HG03565 (cell line): Measurements from ENCODE around the gene MYOZ3.

Experiments used
- ATAC-seq: cut with Tn5 transposase; IDR thresholded peaks from one replicate; pipeline ENCODE4 v1.9.1; 2021; ENCODE audit warnings: mild to moderate bottlenecking, moderate library complexity; ENCODE audit not compliant: unreplicated experiment

The MYOZ3 gene

DNA sequence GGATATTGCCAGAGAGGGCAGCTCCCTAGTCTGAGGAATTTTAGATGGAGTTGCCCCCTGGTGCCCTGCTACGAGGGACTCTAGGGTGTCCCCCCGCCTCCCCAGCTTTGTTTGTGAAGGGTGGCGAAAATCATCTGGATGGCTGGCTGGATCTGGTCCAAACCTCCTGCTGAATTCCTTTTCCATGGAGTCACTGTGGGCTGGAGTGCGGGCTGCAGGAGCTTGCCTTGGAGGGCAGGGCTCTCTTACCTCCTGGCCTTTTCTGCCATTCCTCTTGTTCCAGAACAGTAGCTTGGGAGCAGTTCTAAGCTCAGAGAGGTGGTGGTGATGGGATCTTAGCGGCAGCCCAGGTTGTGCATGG, 18.5 kb upstream of the MYOZ3 start:
- ATAC-seq = no peak

- ATAC-seq = no peak
These were observed 17.9 kb upstream of the MYOZ3 start for GRCh38 chr5:150642991-150643710.

DNA sequence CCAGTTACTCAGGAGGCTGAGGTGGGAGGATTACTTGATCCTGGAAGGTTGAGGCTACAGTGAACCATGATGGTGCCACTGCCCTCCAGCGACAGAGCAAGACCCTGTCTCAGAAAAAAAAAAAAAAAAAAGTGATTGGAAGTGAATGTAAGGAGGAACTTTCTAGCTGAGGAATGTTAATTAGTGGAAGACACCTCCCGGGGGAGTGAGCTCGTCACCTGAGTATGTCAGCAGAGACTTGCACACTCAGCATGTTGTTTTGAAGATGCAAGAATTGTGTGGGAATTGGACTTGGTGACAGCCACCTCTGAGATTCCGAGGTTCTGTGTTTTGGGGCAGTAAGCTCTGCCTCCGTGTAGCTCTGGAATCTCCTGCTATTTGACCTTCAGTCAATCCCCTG, 17.0 kb upstream of the MYOZ3 start:
- ATAC-seq = no peak

DNA sequence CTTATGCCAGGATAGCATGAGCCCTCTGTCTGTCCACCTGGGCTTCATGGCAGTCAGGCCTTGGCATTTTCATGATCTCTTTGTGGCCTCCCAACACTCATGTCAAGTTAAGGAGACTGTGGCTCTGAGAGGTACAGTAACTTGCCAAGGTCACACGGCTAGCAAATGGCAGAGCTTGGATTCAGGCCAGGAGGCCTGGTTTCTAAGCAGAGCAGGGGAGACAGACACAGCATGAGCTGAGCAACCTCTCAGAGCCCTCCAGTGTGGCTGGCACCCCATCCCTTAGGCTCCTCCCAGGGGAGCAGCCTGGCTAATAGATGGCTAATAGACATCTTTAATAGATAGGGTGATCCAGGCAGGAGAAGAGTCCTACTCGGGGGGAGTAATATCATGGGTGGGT, 16.5 kb upstream of the MYOZ3 start:
- no peak for ATAC-seq

DNA sequence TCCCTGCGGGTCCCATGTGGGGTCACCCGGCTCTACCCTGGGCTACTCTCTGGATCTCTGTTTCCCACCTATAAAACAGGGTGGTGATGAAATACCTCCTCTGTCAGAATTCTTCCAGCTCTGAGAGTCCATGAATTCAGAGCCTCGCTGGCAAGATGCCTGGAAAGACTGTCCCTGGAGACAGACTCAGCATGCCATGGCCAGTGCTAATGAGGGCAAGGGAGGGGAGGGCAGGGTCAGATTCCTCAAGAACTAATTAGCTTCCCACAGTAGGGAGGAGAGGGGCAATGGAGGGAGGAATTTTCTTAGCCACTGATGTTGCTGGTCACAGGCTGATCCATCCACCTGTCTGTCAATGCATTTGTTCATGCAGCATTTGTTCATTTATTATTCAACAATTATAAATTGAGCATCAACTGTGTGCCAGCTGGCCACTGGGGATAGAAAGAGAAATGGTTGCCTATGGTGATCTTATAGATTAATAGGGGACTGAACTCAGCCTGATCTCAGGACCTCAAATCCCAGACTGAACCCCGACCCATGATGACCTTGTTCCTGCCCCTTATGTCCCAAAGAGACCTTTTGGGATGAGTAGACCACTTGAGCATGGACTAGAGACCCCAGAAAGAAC, 15.9 kb upstream of the MYOZ3 start:
- ATAC-seq = no peak

- ATAC-seq = no peak
These were observed 13.5 kb upstream of the MYOZ3 start for GRCh38 chr5:150647275-150648251.

DNA sequence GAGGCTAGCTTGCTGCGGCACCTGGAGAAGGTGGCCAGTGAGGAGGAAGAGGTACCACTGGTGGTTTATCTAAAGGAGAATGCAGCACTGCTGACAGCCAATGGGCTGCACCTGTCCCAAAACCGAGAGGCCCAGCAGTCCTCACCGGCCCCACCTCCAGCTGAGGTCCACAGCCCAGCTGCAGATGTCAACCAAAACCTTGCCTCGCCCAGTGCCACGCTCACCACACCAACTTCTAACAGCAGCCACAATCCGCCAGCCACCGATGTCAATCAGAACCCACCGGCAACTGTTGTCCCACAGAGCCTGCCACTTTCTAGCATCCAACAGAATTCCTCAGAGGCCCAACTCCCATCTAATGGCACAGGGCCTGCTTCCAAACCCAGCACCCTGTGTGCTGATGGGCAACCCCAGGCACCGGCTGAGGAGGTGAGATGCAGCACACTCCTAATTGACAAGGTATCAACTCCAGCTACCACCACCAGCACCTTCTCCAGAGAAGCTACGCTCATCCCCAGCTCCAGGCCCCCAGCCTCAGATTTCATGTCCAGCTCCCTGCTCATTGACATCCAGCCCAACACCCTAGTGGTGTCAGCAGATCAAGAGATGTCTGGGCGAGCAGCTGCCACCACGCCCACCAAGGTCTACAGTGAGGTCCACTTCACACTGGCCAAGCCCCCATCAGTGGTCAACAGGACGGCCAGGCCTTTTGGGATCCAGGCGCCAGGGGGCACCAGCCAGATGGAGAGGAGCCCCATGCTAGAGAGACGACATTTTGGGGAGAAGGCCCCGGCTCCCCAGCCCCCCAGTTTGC, 12.6 kb upstream of the MYOZ3 start:
- ATAC-seq = no peak

DNA sequence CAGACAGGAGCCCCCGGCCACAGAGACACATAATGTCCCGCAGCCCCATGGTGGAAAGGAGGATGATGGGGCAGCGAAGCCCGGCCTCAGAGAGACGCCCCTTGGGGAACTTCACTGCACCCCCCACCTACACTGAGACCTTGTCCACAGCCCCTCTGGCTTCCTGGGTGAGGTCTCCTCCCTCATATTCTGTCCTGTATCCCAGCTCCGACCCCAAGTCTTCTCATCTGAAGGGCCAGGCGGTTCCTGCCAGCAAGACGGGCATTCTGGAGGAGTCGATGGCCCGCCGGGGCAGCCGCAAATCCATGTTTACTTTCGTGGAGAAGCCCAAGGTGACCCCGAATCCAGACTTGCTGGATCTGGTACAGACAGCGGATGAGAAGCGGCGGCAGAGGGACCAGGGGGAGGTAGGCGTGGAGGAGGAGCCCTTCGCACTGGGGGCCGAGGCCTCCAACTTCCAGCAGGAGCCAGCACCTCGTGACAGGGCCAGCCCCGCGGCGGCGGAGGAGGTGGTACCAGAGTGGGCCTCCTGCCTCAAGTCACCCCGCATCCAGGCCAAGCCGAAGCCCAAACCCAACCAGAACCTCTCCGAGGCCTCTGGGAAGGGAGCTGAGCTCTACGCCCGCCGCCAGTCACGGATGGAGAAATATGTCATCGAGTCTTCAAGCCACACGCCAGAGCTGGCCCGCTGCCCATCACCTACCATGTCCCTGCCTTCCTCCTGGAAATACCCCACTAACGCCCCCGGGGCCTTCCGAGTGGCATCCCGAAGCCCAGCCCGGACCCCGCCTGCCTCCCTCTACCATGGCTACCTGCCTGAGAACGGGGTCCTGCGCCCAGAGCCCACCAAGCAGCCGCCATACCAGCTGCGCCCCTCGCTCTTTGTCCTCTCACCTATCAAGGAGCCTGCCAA, 11.7 kb upstream of the MYOZ3 start:
- ATAC-seq = no peak

GRCh38 chr5:150650021-150651006, 10.7 kb upstream of the MYOZ3 start:
- no peak for ATAC-seq

GRCh38 chr5:150651382-150651781, 9.7 kb upstream of the MYOZ3 start:
- no peak for ATAC-seq

DNA sequence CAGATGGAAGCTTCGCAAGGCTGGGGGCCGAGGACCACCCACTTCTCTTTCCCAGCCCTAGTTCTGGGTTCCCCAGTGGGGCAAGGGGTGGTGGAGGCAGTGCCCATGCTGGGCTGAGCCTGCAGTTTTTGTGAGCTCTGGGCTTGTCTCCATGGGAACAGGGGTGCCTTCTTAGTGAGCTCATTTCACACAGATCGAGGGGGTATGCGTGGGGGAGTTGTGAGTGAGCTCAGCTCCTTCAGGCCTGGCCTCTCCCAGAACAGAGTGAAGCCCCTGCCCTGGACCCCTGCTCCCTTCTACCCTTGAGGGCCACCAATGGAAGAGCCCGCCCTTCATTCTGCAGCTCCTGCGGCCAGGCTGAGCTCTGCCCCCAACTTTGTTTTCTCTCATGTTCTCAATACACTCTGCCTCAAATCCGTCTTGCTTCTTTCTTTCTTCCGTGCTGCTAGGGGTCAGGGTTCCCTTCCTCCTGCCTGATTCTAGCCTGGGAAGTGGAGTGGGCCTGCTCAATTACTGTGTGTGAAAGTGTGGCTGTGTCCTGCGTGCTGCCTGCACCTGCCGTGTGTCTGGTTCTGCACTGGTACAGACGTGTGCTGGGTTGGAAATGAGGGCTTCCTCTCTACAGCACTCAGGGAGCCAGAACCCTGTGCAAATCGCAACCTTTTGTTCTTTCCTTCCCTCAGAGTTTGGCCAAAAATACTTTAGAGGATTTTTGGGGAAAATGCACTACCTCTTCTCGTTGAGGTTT, 9.0 kb upstream of the MYOZ3 start:
- ATAC-seq = no peak

GRCh38 chr5:150653145-150653761, 7.8 kb upstream of the MYOZ3 start:
- no peak for ATAC-seq

DNA sequence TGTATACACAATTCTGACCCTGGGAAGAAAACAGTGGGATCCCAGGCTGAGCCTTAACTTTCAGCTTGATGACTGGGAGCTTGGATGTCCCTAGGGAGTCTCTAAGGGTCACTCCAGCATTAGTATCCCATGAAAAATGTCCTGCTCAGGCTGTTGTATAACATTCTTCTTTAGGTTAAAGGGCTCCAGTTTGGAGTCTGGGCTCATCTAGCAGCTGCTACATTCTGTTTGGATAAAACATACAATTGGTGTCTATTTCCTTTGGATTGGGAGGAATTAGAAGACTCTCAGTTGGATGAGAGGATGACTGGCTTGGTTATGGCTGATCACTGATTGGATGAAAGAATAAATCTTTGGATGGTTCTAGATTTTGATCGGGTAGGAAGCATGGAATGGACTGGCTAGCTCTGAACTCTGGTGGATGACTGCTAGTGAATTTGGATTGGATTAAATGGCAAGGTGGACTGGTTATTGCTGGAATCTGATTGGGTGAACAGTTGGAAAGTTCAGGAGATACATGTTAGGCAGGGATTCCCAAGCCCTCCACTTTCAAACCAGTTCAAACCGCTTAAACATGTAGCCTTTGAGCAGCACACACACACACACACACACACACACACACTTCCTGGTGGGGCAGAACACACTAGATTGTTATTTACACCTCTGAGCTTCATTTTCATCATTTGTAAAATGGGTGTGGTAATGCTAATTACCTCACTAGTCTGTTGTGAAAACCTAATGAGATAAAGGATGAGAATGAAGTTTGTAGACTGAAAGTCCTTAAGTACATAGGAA, 7.1 kb upstream of the MYOZ3 start:
- no peak for ATAC-seq

- ATAC-seq = no peak
These were observed 5.8 kb upstream of the MYOZ3 start for GRCh38 chr5:150655221-150655620.

DNA sequence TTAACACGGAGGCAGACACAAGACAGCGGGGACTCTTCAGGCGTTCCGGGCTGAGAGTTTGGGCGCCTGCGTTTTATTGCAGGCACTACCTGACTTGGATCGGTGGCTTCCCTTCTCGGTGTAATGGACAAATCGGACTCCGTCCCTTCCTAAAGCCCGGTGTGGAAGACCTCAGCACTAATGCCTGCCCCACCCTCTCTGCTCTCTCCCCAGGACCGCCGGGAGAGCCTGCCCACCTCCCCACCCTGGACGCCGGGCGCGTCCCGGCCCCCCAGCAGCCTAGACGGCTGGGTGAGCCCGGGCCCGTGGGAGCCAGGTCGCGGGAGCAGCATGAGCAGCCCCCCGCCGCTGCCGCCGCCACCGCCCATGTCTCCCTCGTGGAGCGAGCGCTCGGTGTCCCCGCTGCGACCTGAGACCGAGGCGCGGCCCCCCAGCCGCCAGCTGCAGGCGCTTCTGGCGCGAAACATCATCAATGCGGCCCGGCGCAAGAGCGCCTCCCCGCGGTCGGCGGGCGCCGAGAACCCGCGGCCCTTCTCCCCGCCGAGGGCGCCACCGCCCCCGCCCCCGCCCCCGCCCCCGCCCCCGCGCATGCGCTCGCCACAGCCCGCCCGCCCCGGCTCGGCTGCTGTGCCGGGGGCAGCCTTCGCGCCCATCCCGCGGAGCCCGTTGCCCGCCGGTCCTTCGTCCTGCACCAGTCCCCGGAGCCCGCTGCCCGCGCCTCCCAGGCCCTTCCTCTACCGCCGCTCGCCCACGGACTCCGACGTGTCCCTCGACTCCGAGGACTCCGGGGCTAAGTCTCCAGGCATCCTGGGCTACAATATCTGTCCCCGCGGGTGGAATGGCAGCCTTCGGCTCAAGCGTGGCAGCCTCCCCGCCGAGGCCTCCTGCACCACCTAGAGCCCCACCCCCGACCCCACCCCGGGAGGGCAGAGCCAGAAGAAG, 4.6 kb upstream of the MYOZ3 start:
- peak; percentile 81 for ATAC-seq

- no peak for ATAC-seq
These were observed 2.9 kb upstream of the MYOZ3 start for GRCh38 chr5:150658121-150658520.
